K562 (cell line): ENCODE data around the gene CRYBA4. TPM values are rescaled to one million over a fixed set of nuclear protein-coding genes. Genes with fewer than 3 reads are reported as not detected.

Experiments
- ATAC-seq: fragments of 200-7000 bp; cut with Tn5 transposase; 3 replicates; pipeline ENCODE4 v1.9.1; 2020; ENCODE audit warnings: moderate library complexity
- BruUV-seq: library from RNA; stranded (reverse); fragments of 400-500 nt; replicated peaks from 2 replicates; lab custom pipeline; 2021; lab: Mats Ljungman, UMichigan
- CTCF ChIA-PET: fragments of 300-600 bp; formaldehyde crosslinking; extraction: SDS; loops from one replicate; lab custom pipeline; 2021; ENCODE audit warnings: low intra/inter-chr PET ratio; lab: Yijun Ruan, JAX
- POLR2A ChIA-PET: fragments of 300-600, 350-650 bp; sonication (Branson Sonifier 250); formaldehyde crosslinking; extraction: SDS; loops from one replicate; lab custom pipeline; 2021; ENCODE audit warnings: antibody characterized with exemption, inconsistent platforms; lab: Yijun Ruan, JAX
- DNase-seq, 4 experiments: peaks; one replicate each; pipeline versions ENCODE4 v3.0.0 to v3.0.0-alpha.2; 2011 to 2018; ENCODE audit warnings: low spot score in 3 of 4, mixed read lengths in 3 of 4; ENCODE audit errors: extremely low read depth in 1 of 4
- FAIRE-seq: peaks from 2 replicates; lab custom pipeline; 2011; peaks lifted over from hg19 to GRCh38; lab: Jason Lieb, UNC
- H2AFZ ChIP-seq: 2 replicates; pipeline ENCODE4 v1.6.0; 2011; ENCODE audit warnings: low read depth, low read length, control low read depth, inconsistent platforms
- H3K27ac ChIP-seq: fragments of 200-600 bp; 3 replicates; pipeline ENCODE4 v1.8.0; 2011; ENCODE audit warnings: low read depth, mild to moderate bottlenecking, control low read depth, inconsistent platforms, low read length, moderate library complexity, mixed read lengths; ENCODE audit errors: extremely low read depth
- H3K27me3 ChIP-seq, 2 experiments: fragments of 300-600 bp in 1 of 2; 2 replicates in 1 of 2; 3 replicates in 1 of 2; pipeline versions ENCODE4 v1.6.0 to v1.8.0; 2011; ENCODE audit warnings: inconsistent platforms in 2 of 2, low read length in 2 of 2, mild to moderate bottlenecking in 1 of 2, mixed read lengths in 1 of 2, moderate library complexity in 1 of 2; ENCODE audit not compliant: control insufficient read depth in 2 of 2, insufficient read depth in 2 of 2
- H3K36me3 ChIP-seq: fragments of 300-600 bp; 3 replicates; pipeline ENCODE4 v1.8.0; 2011; ENCODE audit warnings: mild to moderate bottlenecking, low read length, inconsistent platforms; ENCODE audit not compliant: control insufficient read depth, insufficient read depth
- H3K4me1 ChIP-seq, 2 experiments: fragments of 200-600 bp in 1 of 2; replicated peaks in 1 of 2; 2 replicates in 1 of 2; 3 replicates in 1 of 2; pipeline versions ENCODE4 v1.5.1 to v1.8.0; 2011; ENCODE audit warnings: inconsistent platforms in 2 of 2, low read length in 2 of 2, mild to moderate bottlenecking in 1 of 2, mixed read lengths in 1 of 2, moderate library complexity in 1 of 2; ENCODE audit not compliant: control insufficient read depth in 2 of 2, insufficient read depth in 2 of 2
- H3K4me2 ChIP-seq: 2 replicates; pipeline ENCODE4 v1.6.1; 2011; ENCODE audit warnings: low read length, control low read depth, inconsistent platforms, mixed read lengths; ENCODE audit not compliant: insufficient read depth
- H3K4me3 ChIP-seq: fragments of 200-600 bp; sonication (generic), shearing (Covaris generic); 2 replicates; pipeline ENCODE4 v1.5.1; 2016; ENCODE audit warnings: control low read depth, inconsistent platforms
- H3K79me2 ChIP-seq: fragments of 200-600 bp; 3 replicates; pipeline ENCODE4 v1.8.0; 2011; ENCODE audit warnings: low read length, inconsistent platforms; ENCODE audit not compliant: control insufficient read depth, insufficient read depth
- H3K9ac ChIP-seq, 2 experiments: 2 replicates each; pipeline versions ENCODE4 v1.6.0 to v1.6.1; 2011; ENCODE audit warnings: low read depth in 2 of 2, low read length in 2 of 2, control low read depth in 1 of 2, inconsistent platforms in 1 of 2, mild to moderate bottlenecking in 1 of 2, mixed read lengths in 1 of 2; ENCODE audit not compliant: insufficient read depth in 1 of 2
- H3K9me1 ChIP-seq: one replicate; pipeline ENCODE4 v1.6.0; 2011; ENCODE audit warnings: inconsistent platforms, mild to moderate bottlenecking, low read length, moderate library complexity; ENCODE audit not compliant: control insufficient read depth, insufficient read depth
- H3K9me3 ChIP-seq: replicated peaks from 2 replicates; pipeline ENCODE4 v1.5.1; 2011; ENCODE audit warnings: low read depth, low read length, inconsistent platforms; ENCODE audit not compliant: control insufficient read depth, insufficient read depth
- H4K20me1 ChIP-seq: replicated peaks from 2 replicates; pipeline ENCODE4 v1.6.1; 2011; ENCODE audit warnings: low read length, inconsistent platforms, mixed read lengths; ENCODE audit not compliant: control insufficient read depth, insufficient read depth
- CBX8 ChIP-seq: fragments of 200-600 bp; sonication (generic); IDR thresholded peaks from 2 replicates; pipeline ENCODE4 v1.6.1; 2012; ENCODE audit warnings: borderline replicate concordance, mixed run types, low read depth, mild to moderate bottlenecking, moderate library complexity, mixed read lengths, low read length, control low read depth, inconsistent platforms; ENCODE audit not compliant: poor library complexity, severe bottlenecking; ENCODE audit errors: extremely low read depth
- ESRRB ChIP-seq: fragments of 250-450 bp; sonication (Bioruptor Pico); IDR thresholded peaks from 2 replicates; pipeline ENCODE4 v1.5.0; 2020; ENCODE audit warnings: mild to moderate bottlenecking, moderate library complexity, borderline replicate concordance
- HNRNPLL ChIP-seq: fragments of 200-400 bp; formaldehyde crosslinking; IDR thresholded peaks from 2 replicates; pipeline ENCODE4 v1.6.1; 2017; ENCODE audit warnings: low read length, low read depth, mild to moderate bottlenecking; ENCODE audit not compliant: poor library complexity, severe bottlenecking
- MCM3 ChIP-seq: fragments of 450-650 bp; IDR thresholded peaks from 2 replicates; pipeline ENCODE4 v1.6.1; 2016
- NFIC ChIP-seq: fragments of 450-650 bp; IDR thresholded peaks from 2 replicates; pipeline ENCODE4 v1.6.1; 2017; ENCODE audit warnings: mild to moderate bottlenecking, inconsistent platforms
- NFIX ChIP-seq: fragments of 250-450 bp; sonication (Bioruptor Pico); IDR thresholded peaks from 2 replicates; pipeline ENCODE4 v1.4.0; 2020; ENCODE audit warnings: low read depth, mild to moderate bottlenecking, moderate library complexity
- NFXL1 ChIP-seq: fragments of 450-650 bp; formaldehyde crosslinking; IDR thresholded peaks from 2 replicates; pipeline ENCODE4 v1.4.0; 2021; ENCODE audit warnings: mild to moderate bottlenecking
- RFX1 ChIP-seq: fragments of 450-650 bp; IDR thresholded peaks from 2 replicates; pipeline ENCODE4 v1.6.1; 2016; ENCODE audit warnings: mild to moderate bottlenecking, moderate library complexity
- SMAD1 ChIP-seq: fragments of 150-350 bp; IDR thresholded peaks from 2 replicates; pipeline ENCODE4 v1.6.1; 2014; ENCODE audit warnings: low read length, low read depth; ENCODE audit not compliant: partially characterized antibody
- SRSF1 ChIP-seq: fragments of 200-400 bp; formaldehyde crosslinking; IDR thresholded peaks from 2 replicates; pipeline ENCODE4 v1.6.1; 2017; ENCODE audit warnings: mild to moderate bottlenecking, low read depth, low read length, moderate library complexity
- WHSC1 ChIP-seq: IDR thresholded peaks from one replicate; pipeline ENCODE4 v1.6.1; 2012; ENCODE audit warnings: low read length, control low read depth, inconsistent platforms
- XRCC5 ChIP-seq: fragments of 200-400 bp; formaldehyde crosslinking; IDR thresholded peaks from 2 replicates; pipeline ENCODE4 v1.6.1; 2017; ENCODE audit warnings: low read depth, mild to moderate bottlenecking, low read length
- ZBTB5 ChIP-seq: fragments of 450-650 bp; IDR thresholded peaks from 2 replicates; pipeline ENCODE4 v1.6.1; 2017; ENCODE audit warnings: antibody characterized with exemption
- ZNF263 ChIP-seq: sonication (generic); formaldehyde crosslinking; IDR thresholded peaks from 2 replicates; pipeline ENCODE4 v1.8.0; 2022; ENCODE audit warnings: mild to moderate bottlenecking, missing genetic modification reagents, borderline replicate concordance
- WGBS: fragments of 100-300 bp; shearing (Covaris generic); methylation state at CpG from one replicate; pipeline ENCODE4 v1.1.6; 2016; ENCODE audit warnings: low coverage, mixed read lengths; ENCODE audit not compliant: insufficient coverage; ENCODE audit errors: missing lambda C conversion rate; 5-methylcytosine and 5-hydroxymethylcytosine counted together
- in situ Hi-C: fragments of 300-500 bp; cut with MboI; formaldehyde crosslinking; loops from 4 replicates; pipeline ENCODE4 v1.15.0; 2018; ENCODE audit warnings: inconsistent platforms, mixed read lengths
- intact Hi-C: fragments of 100-400 bp; cut with micrococcal nuclease; formaldehyde crosslinking; loops from 2 replicates; pipeline ENCODE4 v1.14.2; 2022
- polyA plus RNA-seq, 8 experiments: library from polyadenylated mRNA; depleted of rRNA in 4 of 8; stranded (reverse) in 5 of 8; unstranded in 3 of 8; fragments of >200 nt; fragmentation: Nextera tagmentation in 2 of 8; fragmentation: Illumina TruSeq in 1 of 8; extraction: Ambion mirVana in 2 of 8; extraction: Trizol in 1 of 8; gene quantifications; 2 replicates each; pipeline versions ENCODE4 v1.2.1 to v1.2.3, GENCODE V29; 2011 to 2014; ENCODE audit warnings: inconsistent platforms in 1 of 8, missing spikeins in 1 of 8
- total RNA-seq, 7 experiments: library from RNA; depleted of rRNA in 6 of 7; stranded (reverse); fragments of >200 nt in 6 of 7; fragmentation: Illumina TruSeq in 2 of 7; extraction: Trizol in 2 of 7; gene quantifications; 2 replicates each; pipeline versions ENCODE4 v1.2.1 to v1.2.3, GENCODE V29; 2011 to 2021; ENCODE audit warnings: low replicate concordance in 1 of 7
- TF ChIP-seq, protein P1 (sequence below), 2 experiments: fragments of 150-350 bp in 1 of 2; IDR thresholded peaks; 2 replicates each; pipeline ENCODE4 v1.6.1; 2012 to 2016; ENCODE audit warnings: low read depth in 2 of 2, low read length in 2 of 2, mild to moderate bottlenecking in 1 of 2, moderate library complexity in 1 of 2

Gene CRYBA4
- total and polyA plus RNA-seq, 9 of the 15 experiments (the other 6 are each of a cell fraction or from before 2014, with no cell fraction given): 0.59 to 3.3 (median 1.6) TPM

- Histone ChIP-seq H3K36me3 (no peaks in the 10 kb centered on the region), H3K27me3 (no peaks in the 10 kb centered on the region; a peak in 1 of 5 replicates), H3K4me2 (peak within 1 kb of the TSS; percentile 68), H4K20me1 (no peaks in the 10 kb centered on the region), H3K9ac (peak within 1 kb of the TSS; percentile 17 to 58; a peak in 2 of 4 replicates), H2AFZ (peak within 1 kb of the TSS; percentile 64), H3K27ac (no peak within 1 kb of the TSS), H3K9me3 (no peaks in the 10 kb centered on the region), H3K9me1 (no peaks in the 10 kb centered on the region), H3K79me2 (no peaks in the 10 kb centered on the region), H3K4me3 (peak within 1 kb of the TSS; percentile 30), H3K4me1 (peaks cover 13 to 22% of the 10 kb centered on the region in 2 experiments; a peak in 4 of 5 replicates)
- DNase-seq (peak; percentile 26 to 51 (median 44)), FAIRE-seq (no peak), ATAC-seq (peak; percentile 35)
- ChIA-PET POLR2A (interaction anchor here (0.6 kb wide), 1 partner anchor 14 kb away, joined by 3 read pairs; no protein-coding TSS in a partner anchor), CTCF (no interaction called here)
- no TSS peak for BruUV-seq
- 26% methylated on average over 41 of the region's 62 CpGs for WGBS
- in situ Hi-C loops (no loop called here), intact Hi-C loops (no loop called here)
- TF ChIP-seq SMAD1 (peak; percentile 29), WHSC1 (no peak), NFIX (CRISPR knock-in tag) (peak; percentile 38; the same call in 1 of the 2 replicates), HNRNPLL (no peak), RFX1 (peak; percentile 79), NFIC (peak; percentile 98), MCM3 (no peak), ZNF263 (CRISPR knock-in tag) (peak; percentile 68; the same call in 1 of the 2 replicates), CBX8 (no peak), NFXL1 (CRISPR knock-in tag) (no peak), ZBTB5 (no peak), ESRRB (CRISPR knock-in tag) (no peak), SRSF1 (no peak), XRCC5 (no peak)
- TF ChIP-seq, protein P1, sequence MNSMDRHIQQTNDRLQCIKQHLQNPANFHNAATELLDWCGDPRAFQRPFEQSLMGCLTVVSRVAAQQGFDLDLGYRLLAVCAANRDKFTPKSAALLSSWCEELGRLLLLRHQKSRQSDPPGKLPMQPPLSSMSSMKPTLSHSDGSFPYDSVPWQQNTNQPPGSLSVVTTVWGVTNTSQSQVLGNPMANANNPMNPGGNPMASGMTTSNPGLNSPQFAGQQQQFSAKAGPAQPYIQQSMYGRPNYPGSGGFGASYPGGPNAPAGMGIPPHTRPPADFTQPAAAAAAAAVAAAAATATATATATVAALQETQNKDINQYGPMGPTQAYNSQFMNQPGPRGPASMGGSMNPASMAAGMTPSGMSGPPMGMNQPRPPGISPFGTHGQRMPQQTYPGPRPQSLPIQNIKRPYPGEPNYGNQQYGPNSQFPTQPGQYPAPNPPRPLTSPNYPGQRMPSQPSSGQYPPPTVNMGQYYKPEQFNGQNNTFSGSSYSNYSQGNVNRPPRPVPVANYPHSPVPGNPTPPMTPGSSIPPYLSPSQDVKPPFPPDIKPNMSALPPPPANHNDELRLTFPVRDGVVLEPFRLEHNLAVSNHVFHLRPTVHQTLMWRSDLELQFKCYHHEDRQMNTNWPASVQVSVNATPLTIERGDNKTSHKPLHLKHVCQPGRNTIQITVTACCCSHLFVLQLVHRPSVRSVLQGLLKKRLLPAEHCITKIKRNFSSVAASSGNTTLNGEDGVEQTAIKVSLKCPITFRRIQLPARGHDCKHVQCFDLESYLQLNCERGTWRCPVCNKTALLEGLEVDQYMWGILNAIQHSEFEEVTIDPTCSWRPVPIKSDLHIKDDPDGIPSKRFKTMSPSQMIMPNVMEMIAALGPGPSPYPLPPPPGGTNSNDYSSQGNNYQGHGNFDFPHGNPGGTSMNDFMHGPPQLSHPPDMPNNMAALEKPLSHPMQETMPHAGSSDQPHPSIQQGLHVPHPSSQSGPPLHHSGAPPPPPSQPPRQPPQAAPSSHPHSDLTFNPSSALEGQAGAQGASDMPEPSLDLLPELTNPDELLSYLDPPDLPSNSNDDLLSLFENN (IDR thresholded peaks at IDR 0.05; ENCODE audit: low read depth in 2 of 2, low read length in 2 of 2): no peak
These were observed 35.4 kb downstream of the CRYBA4 start, which contains the start of gene MIAT for GRCh38 chr22:26656891-26657851. Gene MIAT (plus strand): TSS chr22:26657588.
